Chondrocyte (in vitro differentiated cells): ENCODE results near the gene SEC16A. TPM values are rescaled to one million over a fixed set of nuclear protein-coding genes. Genes with fewer than 3 reads are reported as not detected.

ENCODE experiments used
- DNase-seq: peaks from one replicate; pipeline ENCODE4 v3.0.0; 2021; ENCODE audit warnings: mixed read lengths, low spot score
- H3K27ac Mint-ChIP-seq: one replicate; pipeline ENCODE4 v1.8.0; 2021; ENCODE audit warnings: mild to moderate bottlenecking, moderate library complexity, mixed read lengths; ENCODE audit not compliant: unreplicated experiment
- H3K27me3 Mint-ChIP-seq: 2 replicates; pipeline ENCODE4 v1.8.0; 2021; ENCODE audit warnings: low read depth, mixed read lengths
- H3K36me3 Mint-ChIP-seq: 2 replicates; pipeline ENCODE4 v1.8.0; 2021; ENCODE audit warnings: low read depth, mixed read lengths
- H3K4me1 Mint-ChIP-seq: 2 replicates; pipeline ENCODE4 v1.8.0; 2021; ENCODE audit warnings: low read depth, mild to moderate bottlenecking, mixed read lengths
- H3K4me3 Mint-ChIP-seq: one replicate; pipeline ENCODE4 v1.8.0; 2021; ENCODE audit warnings: mild to moderate bottlenecking, moderate library complexity, mixed read lengths; ENCODE audit not compliant: unreplicated experiment
- H3K9me3 Mint-ChIP-seq: 2 replicates; pipeline ENCODE4 v1.8.0; 2021; ENCODE audit warnings: low read depth, mixed read lengths
- total RNA-seq: library from RNA; stranded (reverse); gene quantifications from 3 replicates; pipeline ENCODE4 v1.2.1, GENCODE V29; 2021
- TF ChIP-seq, protein P1 (sequence below): fragments of 200-600 bp; sonication (generic); IDR thresholded peaks from 2 replicates; pipeline ENCODE4 v1.5.0; 2021; ENCODE audit warnings: antibody characterized with exemption, mild to moderate bottlenecking, moderate library complexity

The SEC16A gene
- total RNA-seq, 1 donor from 2014 or later, result 91.7 TPM

DNA sequence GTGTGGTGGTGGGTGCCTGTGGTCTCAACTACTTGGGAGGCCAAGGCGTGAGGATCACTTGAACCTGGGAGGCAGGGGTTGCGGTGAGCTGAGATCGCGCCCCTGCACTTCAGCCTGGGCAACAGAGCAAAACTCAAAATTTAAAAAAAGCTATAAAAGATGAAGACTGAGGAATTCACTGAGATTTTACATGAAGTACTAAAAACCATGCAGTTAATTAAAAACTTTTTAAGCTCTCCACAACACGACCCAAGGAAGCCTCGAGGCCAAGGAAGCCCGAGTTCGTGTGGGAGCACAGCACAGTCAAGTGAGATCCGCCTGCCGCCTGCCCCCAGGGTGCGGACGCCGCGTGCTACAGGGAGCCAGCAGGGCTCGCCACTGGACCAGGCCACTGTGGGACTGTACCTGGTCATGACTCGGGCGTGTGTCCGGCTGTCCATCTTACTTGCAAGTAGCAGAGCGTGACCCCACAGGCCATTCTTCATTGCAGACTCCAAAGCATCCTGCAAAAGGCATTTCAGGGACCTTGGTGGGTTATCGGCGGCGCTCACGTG, 22.0 kb downstream of the SEC16A start:
- Mint-ChIP-seq H3K27me3 (no peaks in the 10 kb centered on the region), H3K27ac (no peak overlapping the region), H3K9me3 (no peaks in the 10 kb centered on the region), H3K4me3 (no peak overlapping the region), H3K4me1 (no peaks in the 10 kb centered on the region), H3K36me3 (peaks cover 46% of the 10 kb centered on the region)
- TF ChIP-seq, protein P1, sequence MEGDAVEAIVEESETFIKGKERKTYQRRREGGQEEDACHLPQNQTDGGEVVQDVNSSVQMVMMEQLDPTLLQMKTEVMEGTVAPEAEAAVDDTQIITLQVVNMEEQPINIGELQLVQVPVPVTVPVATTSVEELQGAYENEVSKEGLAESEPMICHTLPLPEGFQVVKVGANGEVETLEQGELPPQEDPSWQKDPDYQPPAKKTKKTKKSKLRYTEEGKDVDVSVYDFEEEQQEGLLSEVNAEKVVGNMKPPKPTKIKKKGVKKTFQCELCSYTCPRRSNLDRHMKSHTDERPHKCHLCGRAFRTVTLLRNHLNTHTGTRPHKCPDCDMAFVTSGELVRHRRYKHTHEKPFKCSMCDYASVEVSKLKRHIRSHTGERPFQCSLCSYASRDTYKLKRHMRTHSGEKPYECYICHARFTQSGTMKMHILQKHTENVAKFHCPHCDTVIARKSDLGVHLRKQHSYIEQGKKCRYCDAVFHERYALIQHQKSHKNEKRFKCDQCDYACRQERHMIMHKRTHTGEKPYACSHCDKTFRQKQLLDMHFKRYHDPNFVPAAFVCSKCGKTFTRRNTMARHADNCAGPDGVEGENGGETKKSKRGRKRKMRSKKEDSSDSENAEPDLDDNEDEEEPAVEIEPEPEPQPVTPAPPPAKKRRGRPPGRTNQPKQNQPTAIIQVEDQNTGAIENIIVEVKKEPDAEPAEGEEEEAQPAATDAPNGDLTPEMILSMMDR, result no peak
- DNase-seq, result no peak

DNA sequence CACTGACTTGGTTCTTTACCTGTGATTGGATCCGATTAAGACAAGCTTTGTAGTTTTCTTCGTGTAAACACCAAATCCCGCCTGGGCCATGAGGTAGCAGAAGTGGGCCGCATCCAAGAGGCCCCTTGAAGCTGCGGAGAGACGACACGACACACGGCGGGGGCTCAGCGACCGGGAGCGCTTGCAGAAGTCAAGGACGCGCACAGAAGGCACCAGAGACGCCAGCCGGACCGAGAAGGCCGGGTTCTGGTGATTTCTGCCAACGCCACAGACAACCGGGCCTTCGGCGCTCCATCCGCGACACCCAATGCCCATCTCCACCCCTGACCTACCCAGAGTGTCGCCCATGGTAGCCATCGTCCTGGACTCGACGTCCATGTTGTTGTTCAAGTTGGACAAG, 23.4 kb downstream of the SEC16A start:
- H3K27me3 Mint-ChIP-seq, result no peaks in the 10 kb centered on the region
- no peak overlapping the region for H3K27ac Mint-ChIP-seq
- peaks cover 43% of the 10 kb centered on the region for H3K36me3 Mint-ChIP-seq
- H3K4me3 Mint-ChIP-seq, result no peak overlapping the region
- TF ChIP-seq, protein P1, result no peak
- no peaks in the 10 kb centered on the region for H3K4me1 Mint-ChIP-seq
- DNase-seq, result no peak
- no peaks in the 10 kb centered on the region for H3K9me3 Mint-ChIP-seq

DNA sequence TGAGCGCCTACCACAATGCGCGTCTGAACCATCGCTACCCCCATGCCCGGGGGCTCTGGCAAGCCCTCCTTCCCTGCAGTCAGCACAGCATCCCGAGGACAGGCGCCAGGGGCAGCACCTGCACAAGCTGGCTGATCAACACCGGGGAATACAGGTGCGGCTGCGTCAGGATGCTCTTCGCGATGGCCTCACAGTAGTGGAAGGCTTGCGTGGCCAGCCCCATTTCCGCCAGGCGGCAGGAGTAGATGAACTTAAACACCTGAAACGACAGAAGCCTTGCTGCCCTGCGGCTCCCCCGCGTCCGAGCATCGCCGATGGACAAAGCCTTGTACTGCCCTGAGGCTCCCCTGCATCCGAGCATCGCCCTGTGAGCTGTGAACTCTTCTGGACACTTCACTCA, 25.5 kb downstream of the SEC16A start:
- H3K27ac Mint-ChIP-seq, result no peak overlapping the region
- H3K36me3 Mint-ChIP-seq, result peaks cover 45% of the 10 kb centered on the region
- H3K4me1 Mint-ChIP-seq, result no peaks in the 10 kb centered on the region
- no peak overlapping the region for H3K4me3 Mint-ChIP-seq
- no peak for DNase-seq
- H3K9me3 Mint-ChIP-seq, result no peaks in the 10 kb centered on the region
- H3K27me3 Mint-ChIP-seq, result no peaks in the 10 kb centered on the region
- TF ChIP-seq, protein P1, result no peak

DNA sequence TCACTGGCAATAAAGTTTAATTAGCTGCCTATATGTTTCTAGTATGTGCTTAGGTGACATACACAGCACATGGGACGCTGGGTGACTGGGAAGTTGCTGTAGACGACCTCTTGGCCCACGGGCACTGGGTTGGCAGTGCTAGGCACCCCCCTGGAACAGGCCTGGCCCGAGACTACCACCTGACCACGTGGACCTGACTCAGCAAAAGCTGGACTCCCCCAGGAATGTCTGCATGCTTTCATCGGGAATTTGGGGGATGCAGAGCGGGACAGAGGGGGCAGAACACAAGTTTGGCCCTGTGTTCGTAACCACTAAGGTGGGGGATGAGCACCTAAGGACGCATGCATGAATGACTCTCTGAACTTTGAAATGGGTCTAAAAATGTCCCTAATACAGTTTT, 26.6 kb downstream of the SEC16A start:
- Mint-ChIP-seq H3K27ac (peak overlapping the region; percentile 51), H3K4me1 (no peaks in the 10 kb centered on the region), H3K36me3 (peaks cover 39% of the 10 kb centered on the region), H3K27me3 (no peaks in the 10 kb centered on the region), H3K9me3 (no peaks in the 10 kb centered on the region), H3K4me3 (no peak overlapping the region)
- TF ChIP-seq, protein P1, result no peak
- DNase-seq, result no peak

DNA sequence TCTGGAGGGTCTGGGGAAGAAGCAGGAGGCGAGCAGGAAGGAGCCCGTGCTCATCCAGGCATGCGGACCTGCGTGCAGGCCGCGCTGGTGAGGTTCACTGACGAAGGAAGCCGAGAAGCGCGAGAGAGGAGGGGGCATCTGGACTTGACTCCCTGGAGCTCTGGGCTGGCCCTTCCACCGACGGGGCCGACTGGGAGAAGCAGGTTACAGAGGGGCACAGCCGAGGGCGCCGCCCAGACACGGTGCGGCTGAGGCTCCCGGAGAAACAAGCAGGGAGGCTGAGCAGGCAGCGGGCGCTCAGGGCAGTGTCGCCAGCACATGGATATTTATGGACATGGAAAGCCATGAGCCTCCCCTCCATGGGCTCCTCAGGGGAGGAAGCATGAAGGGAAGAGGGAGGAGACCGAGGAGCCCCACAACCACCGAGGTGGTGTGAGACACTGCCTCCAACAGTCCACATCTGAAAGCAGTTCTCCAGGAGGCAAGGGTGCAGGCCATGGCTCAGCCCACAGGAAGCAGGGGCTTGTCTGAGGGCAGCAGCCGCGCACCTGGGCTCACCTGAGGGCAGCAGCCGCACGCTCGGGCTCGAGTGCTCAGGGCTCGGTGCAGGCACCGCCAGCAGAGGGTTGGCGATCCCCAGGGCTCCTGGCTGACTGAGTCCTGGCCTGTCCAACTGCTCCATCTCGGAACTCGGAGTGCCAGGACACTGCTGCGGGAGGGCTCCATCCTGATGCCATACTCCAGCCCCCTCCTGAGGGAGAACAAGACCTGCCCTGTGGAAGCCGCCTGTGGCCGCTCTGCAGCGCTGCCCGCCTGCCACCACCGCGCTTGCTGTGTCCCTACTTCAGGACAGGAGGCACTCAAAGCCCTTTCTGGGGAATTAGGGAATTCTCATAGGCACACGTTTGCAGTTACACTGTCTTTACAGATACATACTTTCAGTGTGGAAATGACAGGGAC, 27.5 kb downstream of the SEC16A start:
- H3K27ac Mint-ChIP-seq, result no peak overlapping the region

More for the DNA sequence above, 27.5 kb downstream of the SEC16A start:
- TF ChIP-seq, protein P1, result no peak
- H3K9me3 Mint-ChIP-seq, result no peaks in the 10 kb centered on the region
- no peak overlapping the region for H3K4me3 Mint-ChIP-seq
- DNase-seq, result no peak
- H3K36me3 Mint-ChIP-seq, result peaks cover 43% of the 10 kb centered on the region
- no peaks in the 10 kb centered on the region for H3K4me1 Mint-ChIP-seq
- H3K27me3 Mint-ChIP-seq, result no peaks in the 10 kb centered on the region
